Activated T-helper 17 cell treated with anti-CD3 and anti-CD28 coated beads, Interleukin-2, amount 50 U/mL, for 72 hours (primary cell): Measurements from ENCODE around the gene EVI5. TPM values are rescaled to one million over a fixed set of nuclear protein-coding genes. Genes with fewer than 3 reads are reported as not detected.
"Not testable (repeated sequence)": the region's sequence is repeated elsewhere in the genome, so short reads cannot be mapped to it uniquely, and the experiment has no call there.

Source experiments
- ATAC-seq: fragments of 150-1000 bp; cut with Tn5 transposase; replicated peaks from 2 replicates; pipeline ENCODE4 v1.10.0; 2021; ENCODE audit warnings: mild to moderate bottlenecking, moderate library complexity
- H3K27ac Mint-ChIP-seq: one replicate; pipeline ENCODE4 v1.8.0; 2022; ENCODE audit warnings: mixed read lengths
- H3K27me3 Mint-ChIP-seq: one replicate; pipeline ENCODE4 v1.8.0; 2022; ENCODE audit warnings: mixed read lengths
- H3K36me3 Mint-ChIP-seq: one replicate; pipeline ENCODE4 v1.8.0; 2022; ENCODE audit warnings: low read depth, mild to moderate bottlenecking, mixed read lengths
- H3K4me1 Mint-ChIP-seq: one replicate; pipeline ENCODE4 v1.8.0; 2022; ENCODE audit warnings: mixed read lengths
- H3K4me3 Mint-ChIP-seq: one replicate; pipeline ENCODE4 v1.8.0; 2022; ENCODE audit warnings: mild to moderate bottlenecking, mixed read lengths
- H3K9me3 Mint-ChIP-seq: one replicate; pipeline ENCODE4 v1.8.0; 2022; ENCODE audit warnings: mixed read lengths
- total RNA-seq, 2 donors: library from RNA; stranded (reverse); gene quantifications; one replicate each; pipeline ENCODE4 v1.2.3, GENCODE V29; 2022

The EVI5 gene
- total RNA-seq, 2 donors from 2014 or later, result 7.7 to 31.8 TPM

DNA sequence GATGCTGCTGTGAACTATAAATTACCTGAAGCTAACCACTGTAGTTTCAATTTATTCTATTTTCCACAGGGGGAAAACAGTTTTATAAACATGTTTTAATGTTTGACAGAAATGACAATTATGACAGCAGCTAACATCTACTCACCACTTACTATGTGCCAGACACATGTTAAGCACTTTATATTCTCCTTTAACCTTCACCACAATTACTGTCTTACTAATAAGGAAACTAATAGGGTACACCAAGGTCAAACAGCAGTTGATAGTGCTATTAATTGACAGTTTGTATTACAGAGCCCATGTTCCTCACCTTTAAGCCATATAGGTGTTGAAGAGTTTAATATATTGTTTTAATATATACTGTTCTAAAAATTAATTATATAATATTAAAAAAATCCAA, 146.4 kb downstream of the EVI5 start:
- Mint-ChIP-seq H3K4me3 (no peak overlapping the region), H3K4me1 (no peaks in the 10 kb centered on the region)
- ATAC-seq, result no peak

GRCh38 chr1:92635203-92635602, 149.7 kb downstream of the EVI5 start:
- ATAC-seq, H3K9me3 Mint-ChIP-seq, H3K4me3 Mint-ChIP-seq, H3K27ac Mint-ChIP-seq, H3K4me1 Mint-ChIP-seq, H3K36me3 Mint-ChIP-seq, H3K27me3 Mint-ChIP-seq: not testable (repeated sequence)

More for the DNA sequence above, 146.4 kb downstream of the EVI5 start:
- no peaks in the 10 kb centered on the region for H3K36me3 Mint-ChIP-seq
- H3K27ac Mint-ChIP-seq, result no peak overlapping the region
- H3K9me3 Mint-ChIP-seq, result no peaks in the 10 kb centered on the region
- peaks cover 3% of the 10 kb centered on the region for H3K27me3 Mint-ChIP-seq

DNA sequence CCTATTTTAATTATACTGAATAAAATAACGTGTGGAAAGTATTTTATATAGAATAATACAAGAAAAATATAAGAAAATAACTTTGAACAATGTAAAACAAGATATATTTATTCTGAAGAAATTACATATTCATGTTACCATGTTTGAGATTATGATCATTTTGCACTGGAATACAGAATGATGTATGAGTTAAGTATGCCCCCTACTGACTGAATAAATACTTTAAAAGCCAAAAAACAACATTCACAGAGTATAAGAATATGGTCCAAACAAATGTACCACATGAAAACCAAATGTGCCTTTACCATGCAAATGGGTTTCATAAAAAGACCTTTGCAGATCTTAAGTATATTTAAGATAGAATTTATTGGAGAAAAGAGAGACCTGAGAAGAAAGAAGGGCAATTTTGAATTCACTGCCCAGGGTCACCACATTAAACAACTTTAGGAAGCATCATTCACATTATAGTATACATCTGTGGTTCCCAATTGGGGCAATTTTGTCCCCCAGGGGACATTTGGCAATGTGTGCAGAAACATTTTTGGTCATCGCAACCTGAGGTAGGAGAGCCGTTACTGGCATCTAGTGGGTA, 161.6 kb downstream of the EVI5 start:
- H3K27me3 Mint-ChIP-seq, result no peaks in the 10 kb centered on the region
- ATAC-seq, result peak; percentile 47

GRCh38 chr1:92619466-92620189, 165.3 kb downstream of the EVI5 start:
- Mint-ChIP-seq H3K27me3 (no peaks in the 10 kb centered on the region), H3K9me3 (peaks cover 4% of the 10 kb centered on the region), H3K27ac (peak overlapping the region; percentile 7), H3K4me3 (no peak overlapping the region), H3K4me1 (peaks cover 5% of the 10 kb centered on the region), H3K36me3 (no peaks in the 10 kb centered on the region)
- ATAC-seq, result peak; percentile 66

More for the DNA sequence above, 161.6 kb downstream of the EVI5 start:
- no peaks in the 10 kb centered on the region for H3K36me3 Mint-ChIP-seq
- H3K4me3 Mint-ChIP-seq, result no peak overlapping the region
- H3K4me1 Mint-ChIP-seq, result peaks cover 5% of the 10 kb centered on the region
- H3K27ac Mint-ChIP-seq, result no peak overlapping the region
- H3K9me3 Mint-ChIP-seq, result no peaks in the 10 kb centered on the region

- Mint-ChIP-seq H3K36me3 (no peaks in the 10 kb centered on the region), H3K4me3 (no peak overlapping the region), H3K27ac (no peak overlapping the region), H3K9me3 (no peaks in the 10 kb centered on the region), H3K27me3 (no peaks in the 10 kb centered on the region), H3K4me1 (peaks cover 10% of the 10 kb centered on the region)
- ATAC-seq, result no peak
Measured at GRCh38 chr1:92601044-92601443, 183.9 kb downstream of the EVI5 start.

- ATAC-seq, result no peak
- no peaks in the 10 kb centered on the region for H3K36me3 Mint-ChIP-seq
- no peaks in the 10 kb centered on the region for H3K27me3 Mint-ChIP-seq
- H3K4me3 Mint-ChIP-seq, result no peak overlapping the region
- peaks cover 10% of the 10 kb centered on the region for H3K4me1 Mint-ChIP-seq
- no peaks in the 10 kb centered on the region for H3K9me3 Mint-ChIP-seq
- peak overlapping the region; percentile 15 for H3K27ac Mint-ChIP-seq
Measured at GRCh38 chr1:92599184-92599583, 185.7 kb downstream of the EVI5 start.

DNA sequence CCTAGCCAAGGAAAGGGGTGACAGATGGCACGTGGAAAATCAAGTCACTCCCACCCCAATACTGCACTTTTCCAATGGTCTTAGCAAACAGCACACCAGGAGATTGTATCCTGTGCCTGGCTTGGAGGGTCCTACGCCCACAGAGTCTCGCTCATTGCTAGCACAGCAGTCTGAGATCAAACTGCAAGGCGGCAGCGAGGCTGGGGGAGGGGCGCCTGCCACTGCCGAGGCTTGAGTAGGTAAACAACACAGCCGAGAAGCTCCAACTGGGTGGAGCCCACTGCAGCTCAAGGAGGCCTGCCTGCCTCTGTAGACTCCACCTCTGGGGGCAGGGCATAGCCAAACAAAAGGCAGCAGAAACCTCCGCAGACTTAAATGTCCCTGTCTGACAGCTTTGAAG, 195.5 kb downstream of the EVI5 start:
- H3K27ac Mint-ChIP-seq, H3K36me3 Mint-ChIP-seq, H3K4me3 Mint-ChIP-seq, H3K27me3 Mint-ChIP-seq, H3K9me3 Mint-ChIP-seq, ATAC-seq: not testable (repeated sequence)
- H3K4me1 Mint-ChIP-seq, result peaks cover 16% of the 10 kb centered on the region

DNA sequence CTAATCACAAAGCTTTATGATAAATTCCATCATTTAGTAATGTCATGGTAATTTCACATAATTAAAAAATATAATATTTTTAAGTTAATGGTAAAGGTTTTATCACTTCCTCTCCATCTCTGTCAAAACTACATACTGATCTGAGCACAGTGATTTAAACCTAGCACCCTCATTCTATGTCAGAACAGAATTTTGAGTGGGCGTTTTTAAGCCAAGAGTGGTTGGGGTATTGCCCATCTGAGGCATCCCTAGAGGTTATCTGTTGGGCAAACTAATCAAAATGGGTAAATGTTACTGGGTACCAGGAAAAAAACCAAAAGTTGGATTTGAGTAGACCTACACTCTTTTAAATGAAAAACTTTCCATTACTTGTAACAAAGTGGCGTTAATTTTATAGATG, 197.5 kb downstream of the EVI5 start:
- Mint-ChIP-seq H3K27ac (peak overlapping the region; percentile 88), H3K4me3 (peak overlapping the region; percentile 56), H3K27me3 (no peaks in the 10 kb centered on the region), H3K36me3 (peaks cover 6% of the 10 kb centered on the region), H3K9me3 (no peaks in the 10 kb centered on the region), H3K4me1 (peaks cover 17% of the 10 kb centered on the region)
- peak; percentile 68 for ATAC-seq

DNA sequence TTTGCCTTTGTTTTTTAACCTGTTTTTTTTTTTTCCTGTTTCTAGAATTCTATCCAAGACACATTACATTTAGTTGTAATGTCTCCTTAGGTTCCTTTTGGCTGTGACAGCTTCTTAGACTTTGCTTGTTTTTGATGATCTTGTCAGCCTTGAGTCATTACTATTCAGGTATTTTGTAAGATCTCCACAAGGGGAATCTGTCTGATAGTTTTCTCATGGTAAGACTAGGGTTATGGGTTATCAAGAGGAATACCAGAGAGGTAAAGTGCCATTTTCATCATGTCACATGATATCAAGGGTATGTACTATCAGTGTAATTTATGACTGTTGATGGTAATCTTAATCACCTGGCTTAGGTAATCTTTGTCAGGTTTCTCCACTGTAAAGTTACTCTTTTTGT, 199.1 kb downstream of the EVI5 start:
- Mint-ChIP-seq H3K4me3 (peak overlapping the region; percentile 56), H3K36me3 (peaks cover 6% of the 10 kb centered on the region), H3K27me3 (no peaks in the 10 kb centered on the region), H3K9me3 (no peaks in the 10 kb centered on the region), H3K4me1 (peaks cover 28% of the 10 kb centered on the region), H3K27ac (peak overlapping the region; percentile 88)
- ATAC-seq, result peak; percentile 18

DNA sequence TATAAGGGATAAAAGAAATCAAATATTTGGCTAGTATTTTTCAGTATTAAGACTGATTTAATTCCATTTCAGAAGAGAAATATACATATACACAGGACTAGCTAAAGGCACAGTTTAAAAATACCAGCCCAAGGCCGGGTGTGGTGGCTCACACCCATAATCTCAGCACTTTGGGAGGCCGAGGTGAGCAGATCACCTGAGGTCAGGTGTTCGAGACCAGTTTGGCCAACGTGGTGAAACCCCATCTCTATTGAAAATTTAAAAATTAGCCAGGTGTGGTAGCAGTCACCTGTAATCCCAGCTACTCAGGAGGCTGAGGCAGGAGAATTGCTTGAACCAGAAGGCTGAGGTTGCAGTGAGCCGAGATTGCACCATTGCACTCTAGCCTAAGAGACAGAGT, 200.1 kb downstream of the EVI5 start:
- Mint-ChIP-seq H3K27ac (peak overlapping the region; percentile 88), H3K4me1 (peaks cover 33% of the 10 kb centered on the region), H3K4me3 (peak overlapping the region; percentile 56)
- not testable (repeated sequence) for H3K36me3 Mint-ChIP-seq, H3K9me3 Mint-ChIP-seq, H3K27me3 Mint-ChIP-seq
- peak; percentile 8 for ATAC-seq

DNA sequence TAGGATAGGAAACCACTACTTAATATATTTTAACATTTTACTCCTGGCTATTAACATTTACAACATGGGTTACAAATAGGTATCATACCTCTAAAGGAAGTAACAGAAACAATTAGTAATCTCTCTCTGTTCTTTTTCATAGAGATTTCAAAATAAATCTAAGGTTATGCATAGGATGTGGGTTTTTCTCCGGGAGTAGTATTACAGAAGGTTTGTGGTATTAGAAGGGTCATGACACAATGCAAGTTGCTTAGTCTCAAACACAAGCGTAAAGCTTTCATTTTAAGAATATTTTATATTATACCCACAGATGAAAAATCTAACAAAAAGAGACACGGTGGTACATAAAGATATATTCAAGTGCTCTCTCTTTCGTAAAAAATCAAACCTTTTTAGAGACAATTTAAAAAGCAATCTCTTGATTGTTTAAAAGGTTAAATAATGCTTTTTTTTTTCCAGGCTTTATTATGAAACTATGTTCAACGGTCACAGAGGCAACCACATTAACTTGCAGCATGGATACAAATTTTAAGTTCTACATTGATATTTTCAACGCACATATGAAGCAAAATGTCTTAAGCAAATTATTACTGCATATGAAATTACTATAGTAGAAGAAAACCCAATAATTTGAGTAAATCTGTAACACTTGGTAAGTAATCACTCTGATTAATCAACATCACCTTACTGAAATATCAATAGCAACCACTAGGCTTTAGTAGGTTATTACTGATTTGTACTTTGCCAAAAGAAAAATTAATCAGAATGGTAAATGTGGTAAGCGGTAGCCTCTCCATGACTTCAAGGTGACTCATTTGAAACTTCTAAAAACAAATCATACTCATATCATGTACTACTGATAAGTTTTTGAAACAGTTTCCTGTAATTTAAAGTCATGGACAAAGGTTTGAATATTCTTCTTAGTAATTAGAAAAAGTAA, 200.8 kb downstream of the EVI5 start:
- peaks cover 36% of the 10 kb centered on the region for H3K4me1 Mint-ChIP-seq
- H3K27ac Mint-ChIP-seq, result peak overlapping the region; percentile 88
- H3K36me3 Mint-ChIP-seq, result peaks cover 6% of the 10 kb centered on the region
- peak; percentile 77 for ATAC-seq
- H3K9me3 Mint-ChIP-seq, result no peaks in the 10 kb centered on the region
- H3K27me3 Mint-ChIP-seq, result no peaks in the 10 kb centered on the region
- peak overlapping the region; percentile 56 for H3K4me3 Mint-ChIP-seq

GRCh38 chr1:92577261-92577895, 207.5 kb downstream of the EVI5 start:
- H3K4me1 Mint-ChIP-seq, result peaks cover 36% of the 10 kb centered on the region
- peak overlapping the region; percentile 98 for H3K27ac Mint-ChIP-seq
- no peaks in the 10 kb centered on the region for H3K27me3 Mint-ChIP-seq
- H3K36me3 Mint-ChIP-seq, result peaks cover 45% of the 10 kb centered on the region
- peak overlapping the region; percentile 97 for H3K4me3 Mint-ChIP-seq
- ATAC-seq, result peak; percentile 86
- H3K9me3 Mint-ChIP-seq, result no peaks in the 10 kb centered on the region

DNA sequence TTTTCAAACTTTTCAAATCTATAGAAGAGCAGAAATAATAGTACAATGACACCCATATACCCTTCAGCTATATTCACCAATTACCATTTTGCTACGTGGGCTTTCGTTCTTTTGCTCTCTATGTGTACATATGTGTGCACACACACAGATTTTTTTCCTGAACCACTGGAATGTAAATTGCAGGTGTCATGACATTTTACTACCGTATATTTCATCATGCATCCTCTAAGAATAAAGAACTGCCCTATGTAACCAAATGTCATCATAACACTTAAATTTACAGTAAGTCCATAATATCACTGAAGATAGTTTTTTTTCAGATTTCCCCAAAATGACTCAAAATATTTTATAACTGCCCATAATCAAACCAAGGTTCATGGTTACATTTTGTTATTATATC, 209.8 kb downstream of the EVI5 start:
- Mint-ChIP-seq H3K4me3 (peak overlapping the region; percentile 97), H3K27ac (peak overlapping the region; percentile 73), H3K36me3 (peaks cover 67% of the 10 kb centered on the region), H3K9me3 (no peaks in the 10 kb centered on the region), H3K27me3 (no peaks in the 10 kb centered on the region), H3K4me1 (peaks cover 30% of the 10 kb centered on the region)
- no peak for ATAC-seq

DNA sequence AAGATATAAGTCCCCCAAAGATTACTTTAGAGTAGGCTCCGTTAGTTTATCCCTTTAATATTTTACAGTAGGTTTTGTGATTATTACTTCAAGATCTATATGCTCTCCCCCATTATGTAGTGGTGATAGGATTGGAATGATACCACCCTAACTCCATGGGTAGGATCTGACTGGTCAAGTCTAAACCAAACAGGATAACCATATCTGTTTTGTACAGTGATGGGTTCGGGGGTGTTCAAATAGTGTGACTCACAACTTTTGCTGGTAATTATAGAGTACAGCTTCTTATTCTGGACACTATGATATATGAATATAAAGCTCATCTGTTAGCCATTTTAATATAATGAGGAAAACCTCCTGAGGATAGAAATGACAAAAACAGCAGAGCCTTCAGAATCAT, 212.4 kb downstream of the EVI5 start:
- ATAC-seq, result no peak
- Mint-ChIP-seq H3K27me3 (no peaks in the 10 kb centered on the region), H3K4me3 (peak overlapping the region; percentile 97), H3K9me3 (no peaks in the 10 kb centered on the region), H3K4me1 (peaks cover 21% of the 10 kb centered on the region), H3K36me3 (peaks cover 91% of the 10 kb centered on the region), H3K27ac (peak overlapping the region; percentile 2)
